ENCODE results near the gene HOXA3. TPM values are rescaled to one million over a fixed set of nuclear protein-coding genes. Genes with fewer than 3 reads are reported as not detected.

Gene HOXA3
- total RNA-seq, 1 donor from 2014 or later, result 5.5 TPM

DNA sequence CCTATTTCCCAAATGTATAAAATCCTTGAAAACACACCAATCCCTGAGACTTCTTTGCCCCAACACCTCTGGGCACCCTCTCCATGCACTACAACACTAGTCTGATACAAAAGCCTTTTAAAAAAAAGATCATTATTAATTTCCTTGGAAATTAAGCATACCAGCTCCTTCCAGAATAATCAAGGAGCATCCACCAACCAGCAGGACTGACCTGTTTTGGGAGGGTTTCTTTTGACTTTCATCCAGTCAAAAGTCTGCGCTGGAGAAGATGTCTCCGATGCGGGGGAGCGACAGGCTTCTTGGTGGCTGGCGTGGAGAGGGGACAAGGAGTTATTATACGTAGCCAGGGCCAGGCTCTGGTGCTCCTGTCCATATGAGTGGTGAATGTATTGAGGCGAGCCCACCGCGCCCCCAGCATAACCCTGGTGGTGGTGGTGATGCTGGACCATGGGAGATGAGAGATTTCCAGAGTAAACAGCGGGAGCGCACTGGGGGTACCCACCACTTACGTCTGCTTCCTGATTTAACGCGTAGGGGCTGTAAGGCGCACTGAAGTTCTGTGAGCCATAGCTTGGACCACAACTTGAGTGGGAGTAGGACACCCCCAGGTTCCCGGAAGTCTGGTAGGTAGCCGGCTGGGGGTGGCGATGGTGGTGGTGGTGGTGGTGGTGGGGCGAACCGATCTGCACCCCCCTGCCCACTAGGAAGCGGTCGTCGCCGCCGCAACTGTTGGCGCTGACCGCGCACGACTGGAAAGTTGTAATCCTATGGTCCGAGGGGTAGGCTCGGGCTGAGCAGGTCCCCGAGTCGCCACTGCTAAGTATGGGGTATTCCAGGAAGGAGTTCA, 57.1 kb downstream of the HOXA3 start:
- no peak for DNase-seq (ENCODE audit: extremely low read depth, low read depth, low spot score)

DNA sequence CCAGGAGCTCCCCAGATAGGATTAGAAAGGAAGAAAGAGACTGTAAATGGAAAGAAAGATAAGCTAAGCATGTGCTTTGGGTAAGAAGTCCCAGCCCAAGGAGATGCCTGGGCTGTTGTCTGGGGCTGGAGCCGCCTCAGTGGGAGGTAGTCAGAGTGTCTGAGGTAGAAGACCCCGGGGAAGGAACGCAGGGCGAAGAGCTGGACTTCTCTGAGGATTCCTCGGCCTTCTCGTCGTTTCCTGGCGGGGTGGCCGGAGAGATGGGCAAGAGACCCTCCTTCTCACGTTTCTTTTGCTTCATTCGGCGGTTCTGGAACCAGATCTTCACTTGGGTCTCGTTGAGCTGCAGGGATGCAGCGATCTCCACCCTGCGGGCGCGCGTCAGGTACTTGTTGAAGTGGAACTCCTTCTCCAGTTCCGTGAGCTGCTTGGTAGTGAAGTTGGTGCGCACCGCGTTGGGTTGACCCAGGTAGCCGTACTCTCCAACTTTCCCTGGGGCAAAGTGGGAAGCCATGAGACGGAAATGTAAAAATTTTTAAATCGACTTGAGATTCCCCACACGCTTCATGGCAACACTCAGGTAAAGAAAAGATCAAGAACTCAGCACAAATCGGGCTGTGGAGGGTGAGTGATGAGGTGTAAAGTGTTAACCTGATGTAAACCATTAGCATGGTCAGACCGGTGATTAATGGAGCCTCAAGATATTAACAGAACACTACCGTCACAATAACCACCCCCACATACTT, 57.9 kb downstream of the HOXA3 start:
- DNase-seq (ENCODE audit: extremely low read depth, low read depth, low spot score), result no peak

DNA sequence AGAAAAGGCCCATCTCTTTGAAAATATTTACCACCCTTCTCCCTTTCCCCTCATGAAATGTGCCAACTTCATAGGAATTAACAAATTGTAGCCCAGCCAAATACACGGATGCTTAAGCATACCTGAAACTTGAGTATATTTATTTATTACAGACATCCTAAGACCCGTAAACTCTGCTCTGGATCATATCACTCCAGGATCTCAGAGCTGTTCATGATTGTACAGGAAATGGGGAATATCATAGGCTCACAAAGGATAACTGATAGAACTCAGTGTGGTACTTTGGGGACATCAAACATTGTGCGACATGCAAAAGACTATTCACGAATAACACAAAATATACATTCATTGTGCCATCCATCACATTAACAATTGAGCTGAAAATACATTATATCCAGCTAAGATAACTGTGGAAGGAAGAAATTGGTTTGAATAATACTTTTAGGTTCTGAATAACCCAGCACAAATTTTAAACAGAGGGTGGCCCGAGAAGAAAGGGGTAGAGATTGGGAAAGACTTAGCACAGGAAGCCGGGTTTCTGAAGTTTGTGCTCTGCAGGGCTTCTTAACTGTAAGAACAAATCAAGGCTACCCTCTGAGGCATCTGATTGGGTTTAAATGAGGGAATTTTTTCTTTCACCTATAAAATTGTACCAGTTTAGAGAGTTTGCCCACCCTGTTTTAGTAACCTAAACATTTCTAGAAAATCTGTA, 59.0 kb downstream of the HOXA3 start:
- no peak for DNase-seq (ENCODE audit: extremely low read depth, low read depth, low spot score)

DNA sequence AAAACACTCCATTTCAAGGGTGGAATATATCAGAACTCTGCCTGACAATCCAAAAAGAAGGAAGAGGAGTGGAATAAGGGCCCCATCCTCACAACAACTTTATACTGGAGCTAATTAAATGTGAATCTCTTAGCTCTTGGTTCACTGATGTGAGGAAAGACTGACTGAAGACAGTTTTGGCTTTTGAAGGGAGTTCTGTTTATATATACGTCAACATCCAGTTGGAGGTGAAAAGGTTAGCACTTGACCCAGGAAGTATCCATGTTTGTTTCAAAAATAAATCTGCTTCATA, 59.6 kb downstream of the HOXA3 start:
- no peak for DNase-seq (ENCODE audit: extremely low read depth, low read depth, low spot score)

DNA sequence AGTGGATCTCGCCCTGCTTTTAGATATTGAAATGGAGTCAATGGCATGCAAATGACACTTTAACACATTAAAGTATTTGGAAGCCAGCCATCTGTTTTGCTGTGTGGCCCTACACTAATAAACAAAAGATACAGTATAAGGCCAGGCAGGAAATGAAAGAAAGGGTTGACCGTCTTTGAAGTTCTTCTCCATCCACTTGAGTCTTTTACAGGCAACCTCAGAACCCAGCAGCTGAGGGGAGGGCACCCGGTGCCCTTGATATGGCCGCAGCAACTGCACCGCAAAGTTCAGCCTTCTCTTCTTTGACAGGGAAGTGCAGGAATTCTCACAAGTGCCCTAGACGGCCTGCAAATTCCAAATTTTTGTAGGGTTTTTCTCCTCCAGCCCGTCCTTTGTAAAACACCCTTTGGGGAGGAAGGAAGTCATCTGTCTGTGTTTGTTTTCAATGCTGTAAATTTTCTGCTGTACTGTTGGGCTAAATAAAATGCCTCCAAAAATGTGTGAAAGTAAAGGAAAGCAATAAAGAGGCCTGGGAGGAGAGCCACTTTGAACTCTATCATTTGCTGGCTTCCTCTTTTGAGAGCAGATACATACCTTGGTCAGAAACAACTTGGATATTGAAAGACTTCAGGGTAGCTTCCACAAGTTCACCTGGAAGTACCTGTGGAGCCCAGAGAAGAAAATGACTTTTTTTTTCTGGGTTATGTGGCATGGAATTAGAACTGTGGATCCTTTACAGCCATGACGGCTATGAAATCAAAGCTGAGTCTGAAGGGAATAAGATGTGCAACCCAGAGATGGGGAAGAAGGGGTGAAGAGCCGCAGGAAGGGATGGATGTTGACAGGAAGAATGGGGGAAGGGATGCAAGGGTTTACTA, 60.2 kb downstream of the HOXA3 start:
- no peak for DNase-seq (ENCODE audit: extremely low read depth, low read depth, low spot score)

DNA sequence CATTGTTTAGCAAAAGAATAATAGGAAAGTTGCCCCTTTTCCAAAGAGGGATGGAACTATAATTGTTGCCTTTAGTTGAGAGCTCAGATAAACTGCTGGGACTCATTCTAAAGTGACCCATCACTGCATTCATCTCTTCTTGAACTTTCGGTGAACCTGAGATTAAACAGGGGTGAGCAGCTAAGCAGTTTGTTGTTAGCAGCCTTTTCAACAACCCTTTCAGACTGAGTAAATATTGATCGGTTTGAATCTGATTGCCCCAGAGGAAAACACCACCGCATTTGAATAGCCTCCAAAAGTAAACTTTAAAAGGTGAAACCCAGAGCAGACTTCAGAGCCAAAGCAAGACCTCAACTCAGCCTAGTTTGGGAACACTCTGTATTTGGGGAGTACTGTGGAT, 61.3 kb downstream of the HOXA3 start:
- DNase-seq (ENCODE audit: extremely low read depth, low read depth, low spot score), result no peak

DNA sequence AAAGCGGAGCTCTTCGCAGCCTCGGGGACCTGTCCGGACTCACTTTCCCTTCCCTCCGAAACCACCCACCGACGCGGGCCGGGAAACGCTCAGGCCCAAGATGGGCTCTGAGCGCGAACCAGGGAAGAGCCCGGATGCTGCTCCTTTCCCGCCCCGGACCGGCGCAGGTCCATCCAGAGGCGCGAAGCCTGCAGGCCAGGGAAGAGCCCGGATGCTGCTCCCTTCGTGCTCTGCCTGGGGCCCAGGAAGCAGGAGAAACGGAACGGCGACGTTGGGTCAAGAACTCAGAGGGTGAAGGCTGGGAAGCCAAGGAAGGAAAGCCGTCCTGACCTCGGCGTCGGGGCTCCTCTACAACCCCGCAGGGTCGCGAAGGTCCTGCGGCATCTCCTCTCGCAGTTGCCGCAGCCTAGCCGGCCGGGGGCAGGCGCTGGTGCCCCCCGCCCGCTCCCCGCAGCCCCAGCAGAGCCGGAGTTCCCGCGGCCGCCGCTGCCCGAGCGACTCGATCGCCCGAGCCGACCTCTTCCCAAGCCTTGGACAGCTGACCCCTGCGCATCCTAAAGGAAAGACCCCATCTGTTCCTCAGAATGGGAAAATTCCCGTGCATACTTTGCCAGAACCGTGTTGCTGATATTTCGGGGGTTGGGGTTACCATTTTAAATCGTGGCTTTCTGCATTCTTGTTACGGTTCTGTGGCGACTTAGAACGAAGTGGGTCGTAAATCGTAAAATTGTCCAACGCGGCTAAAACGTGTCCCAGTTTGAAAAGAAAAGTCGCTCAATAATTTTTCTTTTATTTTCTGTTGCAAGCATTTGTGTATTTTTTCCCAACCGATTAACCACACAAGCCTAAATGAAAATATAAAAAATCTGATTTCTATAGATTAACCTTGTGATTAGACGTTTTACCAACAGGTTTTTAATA, 64.1 kb downstream of the HOXA3 start:
- DNase-seq (ENCODE audit: extremely low read depth, low read depth, low spot score), result no peak

DNA sequence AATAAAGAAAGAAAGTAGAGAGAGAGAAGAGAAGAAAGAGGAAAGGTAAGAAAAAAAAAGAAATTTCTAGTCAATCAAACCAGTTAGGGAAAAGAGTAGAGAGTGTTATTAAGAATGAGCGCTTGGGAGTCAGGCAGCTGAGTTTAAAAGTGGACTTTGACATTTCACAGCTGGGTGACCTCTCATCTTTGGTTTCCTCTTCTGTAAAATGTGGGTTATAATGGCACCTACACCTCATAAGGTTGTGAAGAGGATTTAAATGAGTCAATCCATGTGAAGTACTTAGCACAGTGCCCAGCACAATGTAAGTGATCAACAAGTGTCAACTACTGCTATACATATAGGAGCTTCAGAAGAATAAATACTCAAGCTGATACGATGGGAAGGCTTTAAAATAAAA, 68.7 kb downstream of the HOXA3 start:
- no peak for DNase-seq (ENCODE audit: extremely low read depth, low read depth, low spot score)

DNA sequence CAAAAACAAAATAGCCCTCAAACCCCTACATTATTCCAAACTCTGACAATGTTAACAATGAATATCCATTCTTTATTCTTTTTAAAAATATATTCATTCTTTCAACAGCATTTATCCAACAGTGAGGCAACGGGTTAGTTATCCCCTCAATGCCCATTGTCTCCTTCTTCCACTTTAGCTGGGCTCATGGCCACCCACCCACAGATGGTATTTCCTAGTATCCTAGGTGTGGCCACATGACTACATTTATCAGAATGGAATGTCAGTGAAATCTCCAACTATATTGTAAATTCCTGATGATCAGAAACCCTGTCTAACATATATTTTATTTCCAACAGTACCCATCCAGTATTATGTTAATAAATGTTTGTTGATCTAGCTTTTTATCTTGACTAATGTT, 70.2 kb downstream of the HOXA3 start:
- no peak for DNase-seq (ENCODE audit: extremely low read depth, low read depth, low spot score)

DNA sequence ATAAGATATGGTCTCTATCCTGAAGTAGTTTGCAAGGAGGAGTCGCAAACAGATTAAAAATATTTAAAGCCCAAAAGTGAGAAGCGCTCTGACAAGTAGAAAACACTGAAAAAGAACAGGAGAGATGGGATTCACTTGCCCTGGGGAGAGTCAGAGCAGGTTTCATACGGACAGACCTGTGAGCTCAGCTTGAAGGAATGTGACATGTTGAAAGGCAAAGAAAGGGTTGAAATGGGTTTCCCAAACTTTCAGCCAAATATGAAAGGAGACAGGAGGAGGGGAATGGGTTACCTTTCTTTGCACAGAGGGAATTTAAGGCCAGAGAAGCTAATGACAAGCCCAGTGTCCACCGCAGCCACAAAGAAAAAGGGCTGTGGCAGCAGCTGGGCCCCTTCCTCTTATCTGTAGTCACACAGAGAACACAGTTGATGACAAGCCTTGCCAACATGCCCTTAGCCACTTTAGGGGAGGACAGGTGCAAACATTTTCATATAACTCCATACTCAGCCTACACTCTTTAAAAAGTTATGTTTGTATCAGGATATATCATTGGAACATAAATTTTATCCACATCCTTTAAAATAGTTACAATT, 71.4 kb downstream of the HOXA3 start:
- DNase-seq (ENCODE audit: extremely low read depth, low read depth, low spot score), result no peak

DNA sequence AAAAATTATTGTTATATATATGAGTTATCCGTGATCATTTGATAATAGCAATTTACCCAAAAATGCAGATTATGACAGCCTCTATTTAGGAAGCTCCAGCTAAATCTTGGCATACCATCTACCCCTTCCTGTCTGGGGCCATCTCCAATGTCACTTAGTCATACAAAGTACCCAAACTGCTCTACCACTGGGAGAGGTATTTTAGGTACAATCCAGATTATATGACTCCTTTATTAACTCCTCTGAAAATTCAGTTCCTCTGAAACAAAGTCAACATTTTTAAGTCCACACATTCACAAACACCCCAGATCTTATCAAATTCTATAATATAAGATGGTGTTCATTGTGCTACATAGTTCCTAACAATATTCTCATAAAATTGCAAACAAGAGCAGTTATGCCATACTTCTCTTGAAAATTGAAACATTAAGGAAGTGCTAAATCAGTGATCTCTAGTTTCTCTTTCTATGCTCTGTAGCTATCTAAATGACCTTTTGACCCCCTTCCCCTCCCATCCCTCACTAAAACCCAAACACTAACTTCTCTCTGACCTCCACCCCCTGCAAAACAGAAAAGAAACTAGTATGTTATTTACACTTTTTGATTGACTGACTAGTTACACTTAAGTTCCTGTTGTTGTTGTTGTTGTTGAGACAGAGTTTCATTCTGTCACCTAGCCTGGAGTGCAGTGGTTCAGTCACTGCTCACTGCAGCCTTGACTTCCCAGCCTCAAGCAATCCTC, 73.0 kb downstream of the HOXA3 start:
- DNase-seq (ENCODE audit: extremely low read depth, low read depth, low spot score), result no peak

DNA sequence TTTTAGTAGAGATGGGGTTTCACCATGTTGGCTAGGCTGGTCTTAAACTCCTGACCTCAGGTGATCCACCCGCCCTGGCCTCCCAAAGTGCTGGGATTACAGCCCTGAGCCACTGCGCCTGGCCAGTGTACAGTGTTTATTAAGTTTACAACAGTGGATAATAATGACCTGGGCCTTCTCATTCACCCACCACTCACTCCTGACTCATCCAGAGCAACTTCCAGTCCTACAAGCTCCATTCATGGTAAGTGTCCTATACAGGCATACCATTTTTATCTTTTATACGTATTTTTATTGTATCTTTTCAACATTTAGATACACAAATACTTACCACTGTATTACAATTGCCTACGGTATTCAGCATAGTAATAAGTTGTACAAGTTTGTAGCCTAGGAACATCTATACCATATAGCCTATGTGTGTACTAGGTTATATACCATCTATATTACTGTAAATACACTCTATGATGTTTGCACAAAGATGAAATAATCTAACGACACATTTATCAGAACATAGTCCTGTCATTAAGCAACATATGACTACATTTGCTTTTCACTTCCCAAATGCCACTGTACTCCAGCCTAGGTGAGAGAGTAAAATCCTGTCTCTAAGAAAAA, 73.7 kb downstream of the HOXA3 start:
- DNase-seq (ENCODE audit: extremely low read depth, low read depth, low spot score), result no peak

DNA sequence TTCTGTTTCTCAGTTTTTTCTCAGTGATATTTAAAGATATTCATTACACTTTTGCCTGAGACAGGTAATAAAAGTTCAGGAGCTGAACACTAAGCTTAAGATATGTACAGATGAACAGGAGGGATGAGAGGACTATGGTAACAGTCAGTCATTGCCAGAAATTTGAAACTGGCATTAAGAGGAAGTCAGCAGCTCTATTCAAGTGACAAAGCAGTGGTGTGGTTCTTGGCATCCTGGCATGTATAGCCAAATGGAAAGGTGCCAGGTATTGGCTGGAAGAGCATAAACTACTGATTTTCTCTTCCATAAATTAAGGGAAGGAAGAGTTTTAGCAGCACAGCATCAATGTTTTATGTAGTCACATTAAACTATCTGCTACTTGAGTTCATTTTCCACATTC, 79.3 kb downstream of the HOXA3 start:
- no peak for DNase-seq (ENCODE audit: extremely low read depth, low read depth, low spot score)

DNA sequence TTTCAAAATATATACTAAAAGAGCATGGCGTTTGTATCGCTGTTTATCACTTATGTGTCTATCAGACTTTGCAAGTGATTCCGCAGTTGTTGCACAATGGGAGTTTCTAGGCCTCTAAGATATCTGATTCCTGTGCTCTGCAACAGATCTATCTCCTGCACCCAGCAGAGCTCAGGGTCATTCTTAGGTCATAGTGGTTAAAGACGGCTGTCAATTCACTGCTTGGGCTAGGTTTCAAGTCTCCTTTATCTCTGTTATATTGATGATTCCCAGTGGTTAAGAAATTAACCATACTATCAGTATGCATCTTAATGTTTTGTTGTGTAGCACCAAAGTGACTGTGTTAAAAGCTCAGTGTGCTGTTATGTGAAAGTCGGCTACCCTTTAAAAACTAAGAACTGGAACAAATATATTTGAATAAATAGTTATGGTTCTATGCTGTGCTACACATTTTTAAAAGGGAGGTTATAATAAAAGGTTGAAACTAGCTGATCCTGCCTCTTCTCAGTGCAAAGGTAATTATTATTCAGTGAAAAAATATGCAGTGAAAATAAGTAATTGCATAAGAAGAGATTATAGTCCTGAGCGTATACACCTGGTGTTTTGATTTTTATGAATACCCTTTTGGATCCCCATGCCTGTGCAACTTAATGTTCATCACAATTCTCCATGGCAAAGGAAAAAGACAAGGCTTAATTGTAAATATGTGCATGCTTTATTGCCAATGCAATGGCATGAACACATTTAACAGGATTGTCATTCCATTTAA, 80.6 kb downstream of the HOXA3 start:
- no peak for DNase-seq (ENCODE audit: extremely low read depth, low read depth, low spot score)

DNA sequence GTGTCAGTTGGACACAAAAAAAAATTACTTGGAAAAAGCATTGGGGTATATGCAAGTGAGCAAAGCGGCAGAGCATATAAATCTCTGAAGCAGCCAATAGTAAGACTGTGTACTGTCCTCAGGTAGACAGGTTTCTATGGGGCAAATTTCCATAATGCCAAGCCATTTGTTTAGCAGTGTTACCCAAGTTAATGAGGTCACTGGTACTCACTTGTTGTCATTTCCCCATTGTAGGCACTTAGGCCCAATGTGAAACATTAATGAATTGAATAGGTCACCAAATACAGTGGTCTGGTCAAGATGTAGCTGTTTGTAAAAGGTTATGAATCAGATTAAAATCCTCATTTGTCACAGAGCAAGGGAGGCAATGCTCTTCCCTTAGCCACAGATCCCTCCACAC, 84.1 kb downstream of the HOXA3 start:
- DNase-seq (ENCODE audit: extremely low read depth, low read depth, low spot score), result no peak

DNA sequence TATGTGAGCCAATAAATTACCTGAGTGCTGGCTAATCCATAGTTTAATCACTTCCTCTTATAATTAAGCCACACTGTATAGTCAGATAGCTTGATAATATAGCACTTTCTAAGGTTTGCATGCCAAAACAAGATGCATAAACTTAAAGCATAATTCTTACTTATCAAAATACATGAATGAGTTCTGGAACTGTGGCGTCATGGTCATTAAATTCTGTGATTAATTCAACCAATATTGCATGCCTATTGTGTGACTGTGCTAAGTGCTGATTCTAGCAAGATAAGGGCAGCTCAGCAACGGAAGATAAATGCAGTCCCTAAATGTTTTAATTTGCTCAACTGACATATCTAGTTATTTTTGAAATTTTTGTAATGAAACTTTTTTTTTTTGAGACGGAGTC, 86.2 kb downstream of the HOXA3 start:
- peak; percentile 23 for DNase-seq (ENCODE audit: extremely low read depth, low read depth, low spot score)

DNA sequence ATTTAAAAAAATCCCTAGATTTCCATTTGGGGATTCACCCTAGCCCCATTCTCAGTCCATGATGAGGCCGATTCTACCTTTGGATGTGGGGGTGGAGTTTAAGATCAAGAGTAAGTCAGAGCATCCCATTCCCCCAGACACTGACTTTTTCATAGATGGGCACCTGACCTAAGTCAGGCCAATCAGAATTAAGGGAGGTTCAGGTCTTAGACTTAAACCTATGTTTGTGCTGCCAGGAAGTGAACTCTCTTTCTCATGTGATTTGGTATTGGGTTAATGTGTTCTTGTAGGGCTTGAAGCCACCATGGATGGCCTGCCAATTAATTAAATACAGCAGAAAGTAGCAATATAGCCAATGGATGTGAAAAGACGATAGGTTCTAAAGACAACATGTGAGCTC, 86.7 kb downstream of the HOXA3 start:
- DNase-seq (ENCODE audit: extremely low read depth, low read depth, low spot score), result no peak

DNA sequence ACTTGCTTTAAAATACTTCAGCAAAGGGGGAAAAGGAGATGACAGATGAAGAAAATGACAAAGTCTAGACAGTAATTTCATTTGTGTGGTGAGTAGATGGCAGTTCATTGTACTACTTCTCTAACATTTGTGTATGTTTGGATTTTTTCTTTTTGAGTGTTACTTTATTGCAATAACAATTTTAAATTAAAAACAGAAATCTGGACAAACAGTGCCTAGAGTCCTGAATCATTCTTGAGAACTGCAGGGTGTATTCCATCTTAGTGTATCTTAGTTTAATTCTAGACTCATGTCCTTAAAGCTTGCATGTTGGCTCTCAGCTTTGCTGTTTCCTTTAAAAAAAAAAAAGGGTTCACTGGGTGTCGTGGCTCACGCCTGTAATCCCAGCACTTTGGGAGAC, 87.7 kb downstream of the HOXA3 start:
- DNase-seq (ENCODE audit: extremely low read depth, low read depth, low spot score), result no peak

All from glomerular endothelial cell (primary cell).